NCI-H748 (cell line): ENCODE results near the gene NRCAM.

Experiments
- DNase-seq: peaks from one replicate; lab custom pipeline; 2025; ENCODE audit not compliant: unreplicated experiment; lab: John Stamatoyannopoulos, UW

The NRCAM gene

GRCh38 chr7:108225531-108226181, 230.6 kb downstream of the NRCAM start:
- no peak for DNase-seq

- DNase-seq: no peak
Measured at GRCh38 chr7:108224387-108224786, 231.8 kb downstream of the NRCAM start.

GRCh38 chr7:108222236-108222892, 233.9 kb downstream of the NRCAM start:
- DNase-seq: no peak

GRCh38 chr7:108211382-108212201, 244.6 kb downstream of the NRCAM start:
- peak; percentile 35 for DNase-seq

- no peak for DNase-seq
Measured at GRCh38 chr7:108210796-108211195, 245.4 kb downstream of the NRCAM start.

GRCh38 chr7:108205311-108205710, 250.9 kb downstream of the NRCAM start:
- DNase-seq: no peak

- no peak for DNase-seq
Measured at GRCh38 chr7:108204281-108204796, 251.9 kb downstream of the NRCAM start.

- peak; percentile 62 for DNase-seq
Measured at GRCh38 chr7:108203537-108203936, 252.7 kb downstream of the NRCAM start.

- DNase-seq: no peak
Measured at GRCh38 chr7:108202743-108203142, 253.5 kb downstream of the NRCAM start.

GRCh38 chr7:108201766-108202165, 254.5 kb downstream of the NRCAM start:
- peak; percentile 79 for DNase-seq

- DNase-seq: no peak
Measured at GRCh38 chr7:108200326-108200725, 255.9 kb downstream of the NRCAM start.

GRCh38 chr7:108197371-108198091, 258.7 kb downstream of the NRCAM start:
- DNase-seq: no peak

GRCh38 chr7:108196004-108196403, 260.2 kb downstream of the NRCAM start:
- DNase-seq: no peak

- DNase-seq: peak; percentile 69
Measured at GRCh38 chr7:108193594-108194498, 262.4 kb downstream of the NRCAM start.

- no peak for DNase-seq
Measured at GRCh38 chr7:108190891-108191290, 265.3 kb downstream of the NRCAM start.

GRCh38 chr7:108189733-108190388, 266.4 kb downstream of the NRCAM start:
- no peak for DNase-seq

- DNase-seq: no peak
Measured at GRCh38 chr7:108188724-108189123, 267.5 kb downstream of the NRCAM start.

GRCh38 chr7:108181073-108181985, 274.9 kb downstream of the NRCAM start:
- DNase-seq: peak; percentile 59
